ENCODE measurements around the gene CRTAC1. TPM values are rescaled to one million over a fixed set of nuclear protein-coding genes. Genes with fewer than 3 reads are reported as not detected.
A peak's percentile ranks its signal among the peaks of the same experiment; 100 is the strongest.
"Not testable (repeated sequence)": the region's sequence is repeated elsewhere in the genome, so short reads cannot be mapped to it uniquely, and the experiment has no call there.

The CRTAC1 gene
- total RNA-seq, 1 donor from 2014 or later = 128 TPM

DNA sequence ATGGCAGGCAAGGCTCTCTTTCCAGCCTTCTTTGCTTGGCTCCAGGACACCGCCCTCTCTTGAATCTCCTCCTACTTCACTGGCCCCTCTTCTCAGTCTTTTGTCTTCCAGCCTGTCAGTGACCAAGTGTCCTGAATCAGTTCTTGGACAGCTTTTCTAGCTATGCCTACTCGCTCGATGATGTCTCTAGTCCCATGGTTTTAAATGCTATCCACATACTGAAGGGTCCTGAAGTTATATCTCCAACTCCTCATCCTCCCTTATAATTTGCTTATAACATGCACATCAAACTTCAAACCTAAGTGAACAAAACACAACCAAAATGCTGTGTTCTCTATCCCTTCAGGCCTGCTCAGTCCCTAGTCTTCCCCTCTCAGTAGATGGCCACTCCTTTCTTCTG lies 185.7 kb downstream of the CRTAC1 start:
- ATAC-seq (no peak), DNase-seq (no peak)
- intact Hi-C loops (cut with DNase I) = no loop called here
- H3K9me3 ChIP-seq = no peaks in the 10 kb centered on the region
- no peak overlapping the region for H3K4me3 ChIP-seq
- TF ChIP-seq, protein P1, sequence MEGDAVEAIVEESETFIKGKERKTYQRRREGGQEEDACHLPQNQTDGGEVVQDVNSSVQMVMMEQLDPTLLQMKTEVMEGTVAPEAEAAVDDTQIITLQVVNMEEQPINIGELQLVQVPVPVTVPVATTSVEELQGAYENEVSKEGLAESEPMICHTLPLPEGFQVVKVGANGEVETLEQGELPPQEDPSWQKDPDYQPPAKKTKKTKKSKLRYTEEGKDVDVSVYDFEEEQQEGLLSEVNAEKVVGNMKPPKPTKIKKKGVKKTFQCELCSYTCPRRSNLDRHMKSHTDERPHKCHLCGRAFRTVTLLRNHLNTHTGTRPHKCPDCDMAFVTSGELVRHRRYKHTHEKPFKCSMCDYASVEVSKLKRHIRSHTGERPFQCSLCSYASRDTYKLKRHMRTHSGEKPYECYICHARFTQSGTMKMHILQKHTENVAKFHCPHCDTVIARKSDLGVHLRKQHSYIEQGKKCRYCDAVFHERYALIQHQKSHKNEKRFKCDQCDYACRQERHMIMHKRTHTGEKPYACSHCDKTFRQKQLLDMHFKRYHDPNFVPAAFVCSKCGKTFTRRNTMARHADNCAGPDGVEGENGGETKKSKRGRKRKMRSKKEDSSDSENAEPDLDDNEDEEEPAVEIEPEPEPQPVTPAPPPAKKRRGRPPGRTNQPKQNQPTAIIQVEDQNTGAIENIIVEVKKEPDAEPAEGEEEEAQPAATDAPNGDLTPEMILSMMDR (IDR thresholded peaks at IDR 0.05) = no peak
- peaks cover 4% of the 10 kb centered on the region for H3K4me1 ChIP-seq
- no peak overlapping the region for H3K27ac ChIP-seq
- no peaks in the 10 kb centered on the region for H3K36me3 ChIP-seq
- H3K27me3 ChIP-seq = no peaks in the 10 kb centered on the region

DNA sequence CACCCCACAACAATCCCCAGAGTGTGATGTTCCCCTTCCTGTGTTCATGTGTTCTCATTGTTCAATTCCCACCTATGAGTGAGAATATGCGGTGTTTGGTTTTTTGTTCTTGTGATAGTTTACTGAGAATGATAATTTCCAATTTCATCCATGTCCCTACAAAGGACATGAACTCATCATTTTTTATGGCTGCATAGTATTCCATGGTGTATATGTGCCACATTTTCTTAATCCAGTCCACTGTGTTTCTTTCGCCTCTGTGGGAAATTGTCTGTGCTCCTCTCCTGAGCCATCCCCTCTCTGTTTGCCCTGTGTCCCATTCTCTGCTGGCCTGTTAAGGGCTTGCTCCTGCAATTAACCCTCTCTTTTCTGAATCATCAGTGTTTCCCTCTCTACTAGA lies 186.4 kb downstream of the CRTAC1 start:
- H3K4me3 ChIP-seq; H3K36me3 ChIP-seq; ATAC-seq; DNase-seq; intact Hi-C loops (cut with DNase I); H3K27ac ChIP-seq; H3K4me1 ChIP-seq; H3K9me3 ChIP-seq; H3K27me3 ChIP-seq: not testable (repeated sequence)

DNA sequence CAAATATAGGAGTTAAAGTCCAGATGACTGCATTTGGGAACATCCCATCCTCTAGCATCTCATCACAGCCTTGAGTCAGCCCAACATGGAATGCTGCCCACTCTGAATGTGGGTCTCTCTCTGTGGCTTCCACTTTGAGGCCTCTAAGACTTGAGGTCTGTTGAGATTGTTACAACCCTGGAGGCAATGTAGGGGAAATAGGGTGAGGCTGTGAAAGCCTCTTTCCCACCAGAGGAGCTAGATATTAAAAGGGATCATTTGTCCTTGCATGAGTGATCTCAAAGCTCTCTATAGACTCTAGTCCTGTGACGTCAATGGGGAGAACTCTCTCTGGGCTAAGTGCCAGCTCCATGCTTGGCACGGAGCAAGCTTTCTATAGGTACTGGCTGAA lies 187.1 kb downstream of the CRTAC1 start:
- no peaks in the 10 kb centered on the region for H3K36me3 ChIP-seq
- no peak overlapping the region for H3K4me3 ChIP-seq
- peaks cover 4% of the 10 kb centered on the region for H3K4me1 ChIP-seq
- ATAC-seq (no peak), DNase-seq (no peak)
- TF ChIP-seq, protein P1 (IDR thresholded peaks at IDR 0.05) = no peak
- intact Hi-C loops (cut with DNase I) = no loop called here
- H3K9me3 ChIP-seq = no peaks in the 10 kb centered on the region
- no peak overlapping the region for H3K27ac ChIP-seq
- no peaks in the 10 kb centered on the region for H3K27me3 ChIP-seq

DNA sequence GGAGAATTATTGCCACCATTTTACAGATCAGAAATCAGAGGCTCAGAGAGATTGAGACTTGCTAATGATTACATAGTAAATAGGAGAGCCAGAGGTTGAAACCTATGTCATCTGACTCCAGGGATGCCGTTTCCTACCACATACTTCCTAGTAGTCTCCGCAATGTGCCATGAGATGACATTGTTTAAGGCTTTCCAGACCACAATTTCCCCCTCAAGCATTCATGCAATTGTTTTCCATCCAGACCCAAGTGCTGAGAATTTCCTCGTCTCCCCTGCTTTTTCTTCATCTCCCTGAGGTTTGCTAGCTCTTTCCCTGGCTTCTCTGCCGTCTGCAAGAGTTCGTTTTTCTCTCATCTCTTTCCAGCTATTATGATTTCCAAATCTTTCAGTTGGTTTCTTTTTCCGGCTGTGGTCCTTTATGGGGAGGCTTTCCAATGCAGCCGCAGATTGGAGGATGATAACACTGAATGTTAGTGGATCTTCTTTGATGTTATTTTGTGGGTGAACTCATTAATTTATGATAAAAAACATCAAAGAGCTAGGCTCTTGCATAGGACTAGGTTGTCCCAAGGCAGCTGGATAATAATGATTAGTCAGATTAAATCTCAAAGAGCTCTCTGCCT lies 187.7 kb downstream of the CRTAC1 start:
- H3K27ac ChIP-seq = no peak overlapping the region
- intact Hi-C loops (cut with DNase I) = no loop called here
- no peaks in the 10 kb centered on the region for H3K9me3 ChIP-seq
- peaks cover 4% of the 10 kb centered on the region for H3K4me1 ChIP-seq
- DNase-seq (no peak), ATAC-seq (peak; percentile 60)
- H3K27me3 ChIP-seq = no peaks in the 10 kb centered on the region
- no peaks in the 10 kb centered on the region for H3K36me3 ChIP-seq
- no peak overlapping the region for H3K4me3 ChIP-seq
- TF ChIP-seq, protein P1 (IDR thresholded peaks at IDR 0.05) = no peak

DNA sequence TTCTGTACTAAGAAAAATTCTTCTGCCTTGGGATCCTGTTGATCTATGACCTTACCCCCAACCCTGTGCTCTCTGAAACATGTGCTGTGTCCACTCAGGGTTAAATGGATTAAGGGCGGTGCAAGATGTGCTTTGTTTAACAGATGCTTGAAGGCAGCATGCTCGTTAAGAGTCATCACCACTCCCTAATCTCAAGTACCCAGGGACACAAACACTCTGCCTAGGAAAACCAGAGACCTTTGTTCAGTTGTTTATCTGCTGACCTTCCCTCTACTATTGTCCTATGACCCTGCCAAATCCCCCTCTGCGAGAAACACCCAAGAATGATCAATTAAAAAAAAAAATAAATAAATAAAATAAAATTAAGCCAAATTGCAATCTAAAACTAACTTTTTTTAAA lies 188.3 kb downstream of the CRTAC1 start:
- intact Hi-C loops (cut with DNase I); H3K27ac ChIP-seq; H3K4me3 ChIP-seq; H3K4me1 ChIP-seq; ATAC-seq; H3K27me3 ChIP-seq; DNase-seq; H3K36me3 ChIP-seq; H3K9me3 ChIP-seq: not testable (repeated sequence)

DNA sequence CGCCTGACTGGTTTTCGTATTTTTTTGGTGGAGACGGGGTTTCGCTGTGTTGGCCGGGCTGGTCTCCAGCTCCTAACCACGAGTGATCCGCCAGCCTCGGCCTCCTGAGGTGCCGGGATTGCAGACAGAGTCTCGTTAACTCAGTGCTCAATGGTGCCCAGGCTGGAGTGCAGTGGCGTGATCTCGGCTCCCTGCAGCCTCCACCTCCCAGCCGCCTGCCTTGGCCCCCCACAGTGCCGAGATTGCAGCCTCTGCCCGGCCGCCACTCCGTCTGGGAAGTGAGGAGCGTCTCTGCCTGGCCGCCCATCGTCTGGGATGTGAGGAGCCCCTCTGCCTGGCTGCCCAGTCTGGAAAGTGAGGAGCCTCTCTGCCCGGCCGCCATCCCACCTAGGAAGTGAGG lies 189.3 kb downstream of the CRTAC1 start:
- H3K4me3 ChIP-seq; H3K27me3 ChIP-seq; ATAC-seq; H3K36me3 ChIP-seq; DNase-seq; H3K27ac ChIP-seq; H3K4me1 ChIP-seq; intact Hi-C loops (cut with DNase I); H3K9me3 ChIP-seq: not testable (repeated sequence)

DNA sequence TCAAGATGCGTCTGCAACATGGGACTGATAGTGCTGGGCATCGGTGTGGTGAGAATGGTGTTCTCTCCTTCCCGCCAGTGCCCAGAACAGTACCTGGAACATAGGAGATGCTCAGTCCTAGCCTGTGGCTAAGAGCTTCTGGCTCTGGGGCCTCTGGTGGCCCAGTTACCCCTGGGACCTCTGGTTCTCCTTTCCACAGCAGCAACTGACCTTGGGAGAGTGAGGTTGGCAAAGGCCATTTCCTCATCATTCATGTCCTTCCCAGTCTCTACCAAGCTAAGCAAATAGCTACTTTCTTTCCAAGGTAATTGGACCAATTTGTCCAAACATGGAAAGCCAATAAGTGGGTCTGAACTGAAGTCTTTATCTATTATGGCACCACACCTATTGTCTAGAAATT lies 192.3 kb downstream of the CRTAC1 start:
- no peak for ATAC-seq
- H3K4me3 ChIP-seq = no peak overlapping the region
- H3K36me3 ChIP-seq = no peaks in the 10 kb centered on the region
- peaks cover 6% of the 10 kb centered on the region for H3K27me3 ChIP-seq
- intact Hi-C loops (cut with DNase I) = no loop called here
- no peak for DNase-seq
- TF ChIP-seq, protein P1 (IDR thresholded peaks at IDR 0.05) = no peak
- H3K9me3 ChIP-seq = no peaks in the 10 kb centered on the region
- no peak overlapping the region for H3K27ac ChIP-seq
- peaks cover 4% of the 10 kb centered on the region for H3K4me1 ChIP-seq

Data from upper lobe of right lung (tissue), 1 donor.